Bone marrow (tissue), 2 donors: ENCODE results near the gene BRCA2.
A peak's percentile ranks its signal among the peaks of the same experiment; 100 is the strongest.

Experiments used
- DNase-seq, 2 donors: peaks; one replicate each; lab custom pipeline; 2025; lab: John Stamatoyannopoulos, UW

Gene BRCA2

GRCh38 chr13:32383836-32384618, 68.7 kb downstream of the BRCA2 start:
- no peak for DNase-seq

DNA sequence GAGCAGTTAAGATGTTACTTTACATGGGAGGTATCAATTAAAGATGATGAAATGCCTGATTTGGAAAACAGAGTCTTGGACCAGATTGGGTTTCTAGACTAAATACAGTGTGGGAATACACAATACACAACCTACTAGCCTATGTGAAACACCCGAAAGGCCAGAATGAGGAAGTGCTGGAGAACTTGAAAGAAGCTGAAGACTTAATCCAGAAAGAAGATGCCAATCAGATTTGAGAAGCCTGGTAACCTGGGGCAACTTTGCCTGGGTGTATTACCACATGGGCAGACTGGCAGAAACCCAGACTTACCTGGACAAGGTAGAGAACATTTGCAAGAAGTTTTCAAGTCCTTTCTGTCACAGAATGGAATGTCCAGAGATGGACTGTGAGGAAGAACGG, 69.4 kb downstream of the BRCA2 start:
- no peak for DNase-seq

- DNase-seq, result no peak
Observed at GRCh38 chr13:32385410-32385809, 70.1 kb downstream of the BRCA2 start.

GRCh38 chr13:32390048-32390447, 74.7 kb downstream of the BRCA2 start:
- DNase-seq, result peak in 1 of 2 donors; percentile 69

GRCh38 chr13:32390484-32390883, 75.2 kb downstream of the BRCA2 start:
- no peak for DNase-seq

DNA sequence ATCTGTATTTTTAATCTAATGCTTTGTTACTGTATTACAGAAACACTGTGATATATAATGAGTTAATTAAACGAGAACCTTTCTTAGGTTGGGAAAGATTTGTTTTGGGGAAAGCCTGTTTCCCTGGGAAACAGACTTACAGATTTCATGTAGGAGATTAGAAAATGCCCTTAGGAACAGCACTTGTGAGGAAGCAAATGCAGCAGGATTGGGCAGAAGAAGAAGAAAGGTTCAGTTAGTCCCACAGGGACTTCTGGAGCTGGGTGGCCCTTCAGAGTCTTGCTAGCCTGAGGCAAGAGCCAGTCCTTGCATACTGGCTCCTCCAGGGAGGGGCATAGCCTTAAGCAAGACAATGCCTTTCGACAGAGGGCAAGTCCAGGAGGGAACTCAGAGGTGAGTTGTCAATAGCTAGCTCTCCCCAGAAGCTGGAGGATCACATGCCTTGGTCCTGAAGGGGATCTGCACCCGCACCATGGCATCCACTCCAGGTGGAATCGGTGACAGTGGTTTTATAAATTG, 75.9 kb downstream of the BRCA2 start:
- no peak for DNase-seq

DNA sequence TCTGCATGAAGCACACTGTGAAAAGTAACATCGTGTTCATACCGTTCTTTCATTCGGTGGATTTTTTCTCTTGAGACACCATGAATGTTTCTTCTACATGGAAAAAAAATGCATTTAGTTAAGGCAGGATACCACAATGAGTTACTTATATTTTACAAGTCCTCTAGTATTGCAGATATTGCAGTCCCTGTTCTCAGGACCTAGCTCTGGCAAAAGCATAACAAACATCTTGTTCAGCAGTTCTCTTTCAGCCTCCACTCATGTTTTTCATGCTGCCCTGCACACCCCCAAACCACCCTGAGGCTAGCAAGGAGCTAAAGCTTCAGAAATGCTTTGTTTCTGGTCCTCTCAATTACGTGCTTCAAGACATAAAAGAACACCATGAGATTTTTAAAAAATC, 87.8 kb downstream of the BRCA2 start:
- DNase-seq, result no peak

DNA sequence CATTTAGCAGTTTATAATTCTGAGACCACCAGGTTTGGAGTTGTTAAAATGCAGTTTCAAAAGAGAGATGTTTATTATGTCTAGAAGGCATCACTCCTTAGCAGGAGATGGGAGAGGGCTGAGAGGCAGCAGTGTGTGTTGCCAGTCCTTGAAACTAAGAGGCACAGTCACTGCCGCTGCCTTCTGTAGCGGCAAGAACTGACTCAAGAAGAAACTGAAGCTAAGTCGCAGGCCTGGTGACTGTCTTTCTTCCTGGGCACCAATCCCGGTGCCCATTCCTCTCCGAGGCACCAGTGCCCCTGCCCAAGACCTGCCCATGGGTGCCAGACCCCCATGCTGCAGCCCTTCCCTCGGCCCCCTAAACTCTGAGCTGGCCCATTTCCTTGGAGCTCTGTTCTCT, 92.5 kb downstream of the BRCA2 start:
- DNase-seq, result no peak

- DNase-seq, result no peak
Observed at GRCh38 chr13:32408296-32409000, 93.1 kb downstream of the BRCA2 start.

DNA sequence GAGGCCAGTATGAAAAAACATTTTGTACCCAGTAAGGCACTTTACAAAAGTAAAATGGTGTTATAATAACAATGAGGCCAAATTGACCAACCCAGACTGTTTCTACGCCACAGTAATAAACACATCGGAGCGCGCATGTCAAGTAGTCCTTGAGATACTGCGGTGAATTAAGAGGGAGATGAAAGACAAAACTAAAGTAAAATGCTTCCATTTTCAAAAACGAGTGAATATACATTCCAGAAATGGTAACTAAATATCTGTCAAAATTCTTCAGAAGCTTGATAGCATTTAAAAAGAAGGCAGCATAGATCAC, 93.6 kb downstream of the BRCA2 start:
- DNase-seq, result no peak

DNA sequence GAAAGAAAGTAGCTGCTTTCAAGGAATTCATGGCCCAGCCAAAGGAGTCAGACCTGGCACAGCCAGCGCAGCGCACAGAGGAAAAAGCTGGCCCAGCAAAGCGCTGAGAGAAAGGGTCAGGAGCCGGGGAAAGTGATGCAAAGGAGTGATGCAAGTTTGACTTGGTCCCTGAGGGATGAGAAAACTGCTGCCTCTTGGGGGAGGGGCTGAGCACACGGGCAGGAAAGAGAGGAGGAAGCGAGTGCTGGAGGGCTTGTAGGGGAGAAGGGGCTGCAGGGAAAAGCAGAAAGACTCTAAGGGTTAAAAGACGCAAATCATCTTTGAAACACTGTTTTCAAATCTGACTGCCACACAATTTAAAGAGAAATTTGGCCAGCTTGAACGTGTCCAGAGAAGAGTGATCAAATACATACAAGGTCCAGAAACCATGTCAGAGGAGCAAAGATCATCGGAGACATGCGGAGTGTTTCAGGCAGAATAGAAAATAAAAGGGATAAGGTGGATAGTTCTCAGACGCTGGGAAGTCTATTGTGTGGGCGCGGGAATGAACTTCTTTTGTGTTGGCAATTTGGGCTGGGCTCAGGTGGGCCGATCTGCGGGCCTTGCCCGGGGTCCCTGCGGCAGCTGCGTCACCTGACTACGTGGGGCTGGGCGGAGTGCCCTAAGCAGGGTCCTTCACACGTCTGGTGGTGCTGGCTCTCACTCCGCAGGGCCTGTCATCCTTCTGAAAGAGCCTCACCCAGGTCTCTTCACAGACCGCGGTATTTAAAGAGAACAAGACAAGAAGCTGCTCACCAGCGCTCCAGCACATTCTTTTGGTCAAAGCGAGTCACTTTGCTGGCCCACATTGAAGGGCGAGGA, 94.5 kb downstream of the BRCA2 start:
- DNase-seq, result peak in 1 of 2 donors; percentile 20

DNA sequence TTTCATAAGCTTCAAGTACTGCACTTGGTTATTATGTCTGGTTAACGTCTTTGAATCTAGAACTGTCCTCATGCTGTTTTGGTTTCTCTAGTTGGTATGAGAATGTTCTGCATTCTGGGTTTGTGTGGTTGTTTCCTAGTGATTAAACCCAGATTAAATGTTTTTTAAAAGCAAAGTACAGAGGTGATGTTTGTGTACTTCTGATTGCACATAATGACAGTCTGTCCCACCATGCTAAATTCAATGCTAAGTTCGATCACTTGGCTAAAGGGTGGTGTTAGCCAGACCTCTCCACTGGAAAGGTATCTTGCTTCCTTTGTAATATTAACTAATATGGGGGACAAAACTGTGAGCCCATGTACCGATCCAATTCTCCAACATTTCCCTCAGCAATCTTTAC, 98.0 kb downstream of the BRCA2 start:
- DNase-seq, result no peak

- DNase-seq, result no peak
Observed at GRCh38 chr13:32414580-32414979, 99.3 kb downstream of the BRCA2 start.

DNA sequence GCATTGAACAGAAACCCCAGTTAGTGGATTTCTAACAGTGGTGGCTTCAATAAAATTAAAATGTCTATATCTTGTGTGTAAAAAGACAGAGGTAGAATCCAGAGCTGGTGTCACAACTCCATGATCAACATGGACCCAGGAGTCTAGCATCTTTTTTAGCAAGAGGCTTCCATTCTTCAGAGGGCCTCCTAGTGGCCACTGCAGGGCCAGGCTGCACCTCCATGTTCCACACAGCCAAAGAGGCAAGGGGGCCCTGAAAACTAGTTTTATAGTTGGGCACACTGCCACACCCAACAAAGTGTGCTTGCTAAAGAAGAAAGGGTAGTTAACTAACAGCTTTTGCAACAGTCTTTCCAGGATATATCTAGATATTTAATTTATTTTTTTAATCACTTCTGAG, 99.7 kb downstream of the BRCA2 start:
- no peak for DNase-seq

DNA sequence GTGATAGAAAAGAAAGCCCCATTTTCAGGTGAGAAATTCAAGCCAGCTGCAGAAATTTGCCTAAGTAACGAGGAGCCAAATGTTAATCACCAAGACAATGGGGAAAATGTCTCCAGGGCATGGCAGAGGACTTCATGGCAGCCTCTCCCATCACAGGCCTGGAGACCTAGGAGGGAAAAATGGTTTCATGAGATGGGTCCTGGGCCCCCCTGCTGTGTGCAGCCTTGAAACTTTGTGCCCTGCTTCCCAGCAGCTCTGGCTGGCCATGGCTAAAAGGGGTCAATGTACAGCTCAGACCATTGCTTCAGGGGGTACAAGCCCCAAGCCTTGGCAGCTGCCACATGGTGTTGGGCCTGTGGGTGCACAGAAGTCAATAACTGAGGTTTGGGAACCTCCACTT, 102.7 kb downstream of the BRCA2 start:
- DNase-seq, result no peak

GRCh38 chr13:32419862-32420261, 104.6 kb downstream of the BRCA2 start:
- DNase-seq, result no peak

DNA sequence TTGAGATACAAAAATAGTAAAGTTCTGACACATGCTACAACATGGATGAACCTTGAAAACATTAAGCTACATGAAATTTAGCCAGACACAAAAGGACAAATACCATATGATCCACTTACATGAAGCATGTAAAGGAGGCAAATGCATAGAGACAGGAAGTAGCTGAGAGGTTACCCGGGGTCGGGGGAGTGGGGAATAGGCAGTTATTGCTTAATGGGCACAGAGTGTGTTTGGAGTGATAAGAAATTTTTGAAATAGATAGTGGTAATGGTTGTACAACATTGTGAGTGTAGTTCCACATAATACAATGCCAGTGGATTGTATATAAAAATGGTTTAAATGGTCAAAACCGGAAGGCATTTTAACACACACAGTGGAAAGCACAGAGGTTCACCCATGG, 108.3 kb downstream of the BRCA2 start:
- peak in 1 of 2 donors; percentile 8 for DNase-seq

GRCh38 chr13:32425158-32425557, 109.8 kb downstream of the BRCA2 start:
- DNase-seq, result no peak

DNA sequence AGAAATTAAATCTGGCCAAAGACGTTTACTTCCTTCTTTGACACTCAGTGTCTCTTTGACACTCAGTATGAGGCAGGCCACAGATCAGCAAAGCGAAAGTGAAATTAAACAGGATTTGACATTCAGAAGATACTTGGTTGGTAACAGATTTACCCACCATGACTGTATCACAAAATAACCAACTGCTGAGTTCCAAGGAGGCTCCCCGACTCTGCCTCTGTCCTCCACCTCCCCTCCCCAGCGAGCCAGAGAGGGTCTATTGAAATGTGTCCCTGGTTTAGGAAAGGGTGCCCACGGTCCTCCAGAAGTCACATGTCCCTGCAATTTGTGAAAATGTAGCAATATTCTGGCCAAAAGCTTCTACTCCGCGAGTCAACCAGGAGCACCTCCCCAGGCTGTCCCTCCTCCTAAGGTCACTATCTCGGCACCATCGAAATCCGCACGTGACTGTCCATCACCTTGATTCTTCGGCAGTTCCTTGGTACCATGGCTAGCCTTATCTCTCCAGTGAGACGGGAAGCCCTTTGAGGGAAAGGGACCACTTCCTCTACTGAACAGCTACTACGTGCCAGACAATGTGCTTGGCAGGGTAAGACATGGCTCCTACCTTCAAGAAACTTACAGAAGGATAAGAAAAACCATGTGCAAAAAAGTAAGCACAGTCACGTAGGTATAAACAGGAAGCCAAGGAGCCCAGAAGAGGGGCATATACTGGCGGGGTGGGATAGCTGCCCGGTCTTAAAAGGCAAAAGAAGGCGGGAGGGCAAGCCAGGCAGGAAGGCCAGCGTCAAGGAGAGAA, 111.1 kb downstream of the BRCA2 start:
- peak in 1 of 2 donors; percentile 87 for DNase-seq

GRCh38 chr13:32426990-32427851, 111.9 kb downstream of the BRCA2 start:
- peak in 1 of 2 donors; percentile 58 for DNase-seq
